Endometrial microvascular endothelial cells (primary cell): Measurements from ENCODE around the gene KRT85. TPM values are rescaled to one million over a fixed set of nuclear protein-coding genes. Genes with fewer than 3 reads are reported as not detected.

Source experiments
- in situ Hi-C: cut with HindIII; loops from 2 replicates; pipeline ENCODE4 v1.10.0; 2017; ENCODE audit warnings: low sequenced_read_pairs, low pct_unique_long_range_greater_than_20kb; ENCODE audit errors: inconsistent ontology term
- total RNA-seq: library from RNA; depleted of rRNA; stranded (reverse); fragments of >200 nt; gene quantifications from one replicate; pipeline ENCODE4 v1.2.3, GENCODE V29; 2015; ENCODE audit errors: inconsistent ontology term

Gene KRT85
- total RNA-seq, 1 donor from 2014 or later: not detected

GRCh38 chr12:52396656-52397055, 29.4 kb upstream of the KRT85 start:
- in situ Hi-C loops: no loop called here

- in situ Hi-C loops: no loop called here
These were observed 28.6 kb upstream of the KRT85 start for GRCh38 chr12:52395761-52396434.

- in situ Hi-C loops: no loop called here
These were observed 27.6 kb upstream of the KRT85 start for GRCh38 chr12:52394836-52395405.

GRCh38 chr12:52392465-52393007, 25.3 kb upstream of the KRT85 start:
- in situ Hi-C loops: no loop called here

- in situ Hi-C loops: no loop called here
These were observed 24.3 kb upstream of the KRT85 start for GRCh38 chr12:52391618-52392002.

- in situ Hi-C loops: no loop called here
These were observed 23.7 kb upstream of the KRT85 start for GRCh38 chr12:52390739-52391617.

GRCh38 chr12:52389313-52390207, 22.3 kb upstream of the KRT85 start:
- in situ Hi-C loops: no loop called here

GRCh38 chr12:52387859-52388258, 20.6 kb upstream of the KRT85 start:
- in situ Hi-C loops: no loop called here

- in situ Hi-C loops: no loop called here
These were observed 18.0 kb upstream of the KRT85 start, which contains the start of gene KRT84 for GRCh38 chr12:52385226-52385702. Gene KRT84, minus strand, starts transcription at chr12:52385652. Its CDS starts 67 bp downstream, at chr12:52385585.

- in situ Hi-C loops: no loop called here
These were observed 16.1 kb upstream of the KRT85 start for GRCh38 chr12:52383331-52383730.

GRCh38 chr12:52382854-52383253, 15.6 kb upstream of the KRT85 start:
- in situ Hi-C loops: no loop called here

- in situ Hi-C loops: no loop called here
These were observed 13.9 kb upstream of the KRT85 start for GRCh38 chr12:52381206-52381605.

- in situ Hi-C loops: no loop called here
These were observed 13.0 kb upstream of the KRT85 start for GRCh38 chr12:52380271-52380694.

GRCh38 chr12:52379536-52379935, 12.3 kb upstream of the KRT85 start:
- in situ Hi-C loops: no loop called here

- in situ Hi-C loops: no loop called here
These were observed 10.8 kb upstream of the KRT85 start for GRCh38 chr12:52378091-52378490.

GRCh38 chr12:52377266-52377665, 10.0 kb upstream of the KRT85 start:
- in situ Hi-C loops: no loop called here

- in situ Hi-C loops: no loop called here
These were observed 5.2 kb upstream of the KRT85 start for GRCh38 chr12:52372216-52373154.
